H7 (cell line): ENCODE results near the gene LCE1A. TPM values are rescaled to one million over a fixed set of nuclear protein-coding genes. Genes with fewer than 3 reads are reported as not detected.

Experiments
- DNase-seq: peaks from one replicate; pipeline ENCODE4 v3.0.0; 2012
- H3K27me3 ChIP-seq: 2 replicates; pipeline ENCODE4 v1.6.0; 2011; ENCODE audit warnings: mild to moderate bottlenecking, low read length; ENCODE audit not compliant: control insufficient read depth, insufficient read depth
- H3K36me3 ChIP-seq: replicated peaks from 2 replicates; pipeline ENCODE4 v1.5.1; 2011; ENCODE audit warnings: low read length; ENCODE audit not compliant: control insufficient read depth, insufficient read depth
- H3K4me3 ChIP-seq: 2 replicates; pipeline ENCODE4 v1.5.1; 2011; ENCODE audit warnings: low read depth, mild to moderate bottlenecking, control low read depth, low read length, moderate library complexity; ENCODE audit not compliant: insufficient read depth
- total RNA-seq: library from RNA; depleted of rRNA; stranded (reverse); fragments of >200 nt; shearing (Covaris generic); gene quantifications from 2 replicates; pipeline ENCODE4 v1.2.3, GENCODE V29; 2014; rRNA removed

Gene LCE1A, protein sequence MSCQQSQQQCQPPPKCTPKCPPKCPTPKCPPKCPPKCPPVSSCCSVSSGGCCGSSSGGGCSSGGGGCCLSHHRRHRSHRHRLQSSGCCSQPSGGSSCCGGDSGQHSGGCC
- total RNA-seq, result not detected in 2 replicates

DNA sequence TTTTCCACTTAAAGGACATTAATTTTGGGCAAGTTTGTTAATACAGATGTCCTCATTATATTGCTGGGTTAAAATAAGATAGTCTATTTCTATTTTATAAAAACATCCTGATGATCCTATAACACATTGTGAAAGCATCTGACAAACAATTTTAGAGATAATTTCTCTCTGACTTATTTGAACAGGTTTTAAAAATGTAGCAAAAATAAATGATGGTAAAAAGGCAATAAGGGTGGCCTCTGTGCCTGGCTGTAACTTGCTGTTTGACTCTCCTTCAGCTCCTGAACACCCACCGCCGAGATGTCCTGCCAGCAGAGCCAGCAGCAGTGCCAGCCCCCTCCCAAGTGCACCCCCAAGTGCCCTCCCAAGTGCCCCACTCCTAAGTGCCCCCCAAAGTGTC, at the start of gene LCE1A:
Gene LCE1A (plus strand): TSS at position 301 of the 400 bp plus-strand sequence. CDS start 0 bp downstream, at position 301.
- Histone ChIP-seq H3K27me3 (no peaks in the 10 kb centered on the region), H3K4me3 (no peak within 1 kb of the TSS), H3K36me3 (no peaks in the 10 kb centered on the region)
- no peak for DNase-seq

DNA sequence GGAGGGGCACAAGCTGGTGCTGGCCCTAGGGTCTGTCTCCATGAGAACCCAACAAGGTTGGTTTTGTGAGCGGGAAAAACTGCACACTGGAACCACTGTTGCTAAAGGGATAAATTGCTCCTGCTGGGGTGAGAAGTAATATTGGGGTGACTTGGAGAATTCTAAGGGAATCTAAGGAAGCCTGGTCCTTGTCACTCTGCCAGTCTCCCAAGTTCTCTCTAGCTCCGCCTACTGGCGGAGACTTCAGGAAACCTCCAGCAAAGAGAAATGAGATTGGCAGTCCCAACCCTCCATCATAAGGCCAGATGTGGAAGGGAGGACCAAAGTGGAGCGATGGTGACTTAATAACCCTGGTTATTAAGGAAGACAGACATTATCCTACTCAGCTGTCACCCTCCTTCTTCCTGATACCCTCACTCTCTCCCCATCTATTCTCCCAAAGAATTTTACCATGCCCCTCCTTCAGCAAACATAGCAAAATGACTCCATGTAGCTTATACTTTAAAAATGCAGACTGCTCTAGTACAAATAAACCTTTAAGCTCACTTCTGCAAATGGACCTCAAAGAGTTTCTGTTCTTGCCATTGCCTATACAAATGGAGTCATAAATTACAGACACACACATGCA, 49.6 kb upstream of the LCE1A start:
- H3K36me3 ChIP-seq, result no peaks in the 10 kb centered on the region
- H3K27me3 ChIP-seq, result no peaks in the 10 kb centered on the region
- DNase-seq, result peak; percentile 7
- no peak overlapping the region for H3K4me3 ChIP-seq

DNA sequence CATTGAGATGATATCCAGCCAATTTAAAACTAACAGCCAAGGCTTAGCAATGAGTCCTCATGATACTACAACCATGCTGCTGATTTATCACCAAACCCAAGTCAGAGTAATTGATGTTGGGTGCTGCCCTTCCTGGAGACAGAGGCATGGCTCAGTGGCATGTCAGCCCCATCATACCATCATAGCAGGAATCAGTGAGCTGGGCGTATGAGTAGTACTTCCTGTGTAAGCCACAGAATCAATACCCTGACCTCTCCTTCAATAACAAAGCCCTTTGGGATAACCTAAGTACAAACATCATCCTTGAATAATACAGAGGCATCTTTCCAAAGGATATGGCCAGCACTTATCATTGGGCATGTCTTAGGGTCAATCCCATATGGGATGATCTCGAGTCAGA, 44.2 kb upstream of the LCE1A start:
- peak; percentile 1 for DNase-seq
- no peak overlapping the region for H3K4me3 ChIP-seq
- H3K27me3 ChIP-seq, result no peaks in the 10 kb centered on the region
- no peaks in the 10 kb centered on the region for H3K36me3 ChIP-seq

DNA sequence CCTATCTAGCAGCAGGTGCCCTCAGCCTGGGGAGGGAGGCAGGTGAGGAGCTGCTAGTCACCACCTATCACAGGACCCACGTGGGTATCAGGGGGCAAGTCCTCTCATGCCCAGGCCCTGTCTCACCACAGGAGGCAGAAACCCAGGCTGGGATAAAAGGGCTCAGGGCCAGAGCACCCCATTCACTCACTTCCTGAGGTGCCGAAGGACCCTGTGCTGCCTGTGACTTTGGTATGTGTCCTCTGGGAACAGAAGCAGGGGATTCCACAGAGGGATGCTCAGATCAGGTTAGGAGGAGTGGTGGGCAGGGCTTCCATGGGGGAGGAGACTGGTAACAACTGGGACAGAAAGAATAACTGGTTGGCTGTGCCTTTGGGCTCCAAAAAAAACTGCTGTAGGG, 41.2 kb upstream of the LCE1A start, which contains the start of gene LCE1E:
Gene LCE1E (plus strand): TSS at position 181 of the 400 bp plus-strand sequence. CDS start 1,043 bp downstream, outside the sequence.
- Histone ChIP-seq H3K4me3 (no peak within 1 kb of the TSS), H3K27me3 (no peaks in the 10 kb centered on the region), H3K36me3 (no peaks in the 10 kb centered on the region)
- peak; percentile 1 for DNase-seq

DNA sequence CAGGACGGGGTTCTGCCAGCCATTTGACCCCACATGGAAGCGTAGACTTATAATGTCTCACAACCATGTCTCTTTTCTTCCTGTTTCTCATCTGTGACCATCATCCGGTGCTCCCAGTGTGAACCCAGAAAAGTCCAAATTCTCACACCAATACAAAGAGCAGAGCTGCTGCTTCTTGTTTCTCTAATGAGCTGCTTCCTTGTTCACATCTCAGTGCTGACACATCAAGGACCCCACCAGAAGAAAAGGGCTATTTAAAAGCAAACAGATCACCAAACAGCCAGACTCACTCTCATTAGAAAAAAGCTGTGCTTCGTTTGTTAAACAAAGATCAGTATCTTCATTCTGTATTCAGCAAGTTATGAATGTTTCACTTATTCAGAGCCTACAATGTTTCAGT, 31.6 kb upstream of the LCE1A start:
- H3K36me3 ChIP-seq, result no peaks in the 10 kb centered on the region
- DNase-seq, result no peak
- no peak overlapping the region for H3K4me3 ChIP-seq
- no peaks in the 10 kb centered on the region for H3K27me3 ChIP-seq

DNA sequence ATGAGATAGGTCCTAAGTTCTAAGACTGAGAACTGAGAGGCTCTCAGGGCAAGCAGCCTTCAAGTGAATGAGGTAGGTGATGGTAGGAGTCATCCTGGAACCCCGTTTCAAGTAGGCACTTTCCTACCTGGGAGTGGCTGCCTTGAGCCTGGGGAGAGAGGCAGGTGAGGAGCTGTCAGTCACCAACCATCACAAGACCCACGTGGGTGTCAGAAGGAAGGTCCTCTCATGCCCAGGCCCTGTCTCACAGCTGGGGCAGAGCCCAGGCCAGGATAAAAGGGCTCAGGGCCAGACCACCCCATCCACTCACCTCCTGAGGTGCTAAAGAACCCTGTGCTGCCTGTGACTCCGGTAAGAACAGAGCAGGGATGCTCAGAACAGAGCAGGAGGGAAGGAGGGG, 30.9 kb upstream of the LCE1A start, which contains the start of gene LCE1D:
Gene LCE1D (plus strand): TSS at position 301 of the 400 bp plus-strand sequence. CDS start 1,074 bp downstream, outside the sequence.
- DNase-seq, result no peak
- no peaks in the 10 kb centered on the region for H3K27me3 ChIP-seq
- no peak within 1 kb of the TSS for H3K4me3 ChIP-seq
- H3K36me3 ChIP-seq, result no peaks in the 10 kb centered on the region

DNA sequence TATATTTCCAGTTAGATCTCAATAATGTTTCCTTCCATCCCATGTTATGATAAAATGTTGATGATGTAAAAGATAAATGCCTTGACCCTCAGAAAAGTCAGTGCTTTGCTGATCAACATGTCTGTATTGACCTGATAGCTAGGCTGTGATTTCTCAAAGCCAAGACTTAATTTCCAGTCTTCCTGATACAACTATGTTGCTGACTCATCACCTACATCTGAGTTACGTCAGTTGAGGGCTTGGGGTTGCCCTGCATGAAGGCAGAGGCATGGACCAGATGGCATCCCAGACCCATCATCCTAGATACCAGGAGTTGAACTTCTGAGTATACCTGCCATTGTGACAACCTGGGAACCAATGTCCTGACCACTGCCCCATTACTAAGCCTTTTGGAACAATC, 25.9 kb upstream of the LCE1A start:
- H3K27me3 ChIP-seq, result no peaks in the 10 kb centered on the region
- no peaks in the 10 kb centered on the region for H3K36me3 ChIP-seq
- no peak overlapping the region for H3K4me3 ChIP-seq
- peak; percentile 1 for DNase-seq

DNA sequence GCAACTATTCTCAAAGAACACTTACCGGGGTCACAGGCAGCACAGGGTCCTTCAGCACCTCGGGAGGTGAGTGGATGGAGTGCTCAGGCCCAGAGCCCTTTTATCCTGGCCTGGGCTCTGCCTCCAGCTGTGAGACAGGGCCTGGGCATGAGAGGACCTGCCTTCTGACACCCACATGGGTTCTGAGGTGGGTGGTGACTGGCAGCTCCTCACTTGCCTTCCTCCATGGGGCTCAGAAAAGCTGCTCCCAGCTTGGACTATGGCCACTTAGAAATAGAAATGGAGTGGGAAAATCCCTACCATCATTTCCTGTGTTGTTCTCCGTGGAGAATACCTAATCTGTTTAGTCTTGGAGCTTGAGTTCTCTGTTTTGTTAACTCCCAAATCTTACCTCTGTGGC, 20.7 kb upstream of the LCE1A start, which contains the start of gene LCE1C:
Gene LCE1C (minus strand): TSS at position 76 of the 400 bp plus-strand sequence. CDS start 1,173 bp downstream, outside the sequence.
- no peaks in the 10 kb centered on the region for H3K36me3 ChIP-seq
- H3K4me3 ChIP-seq, result no peak within 1 kb of the TSS
- no peaks in the 10 kb centered on the region; the same call in 1 of the 2 replicates for H3K27me3 ChIP-seq
- peak; percentile 3 for DNase-seq

DNA sequence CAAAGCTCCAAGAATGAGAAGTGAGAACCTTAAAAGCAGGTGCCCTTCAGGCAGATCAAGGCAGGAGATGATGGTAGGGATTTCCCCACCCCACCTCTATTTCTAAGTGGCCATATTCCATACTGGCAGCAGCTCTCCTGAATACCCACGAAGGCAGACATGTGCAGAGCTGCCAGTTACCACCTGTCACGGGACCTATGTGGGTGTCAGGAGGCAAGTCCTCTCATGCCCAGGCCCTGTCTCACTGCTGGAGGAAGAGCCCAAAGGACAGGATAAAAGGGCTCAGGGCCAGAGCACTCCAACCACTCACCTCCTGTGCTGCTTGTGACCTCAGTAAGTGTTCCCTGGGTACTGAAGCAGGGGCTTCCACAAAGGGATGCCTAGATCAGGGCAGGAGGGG, 16.2 kb upstream of the LCE1A start:
- Histone ChIP-seq H3K27me3 (no peaks in the 10 kb centered on the region; the same call in 1 of the 2 replicates), H3K4me3 (no peak overlapping the region), H3K36me3 (no peaks in the 10 kb centered on the region)
- peak; percentile 0 for DNase-seq

DNA sequence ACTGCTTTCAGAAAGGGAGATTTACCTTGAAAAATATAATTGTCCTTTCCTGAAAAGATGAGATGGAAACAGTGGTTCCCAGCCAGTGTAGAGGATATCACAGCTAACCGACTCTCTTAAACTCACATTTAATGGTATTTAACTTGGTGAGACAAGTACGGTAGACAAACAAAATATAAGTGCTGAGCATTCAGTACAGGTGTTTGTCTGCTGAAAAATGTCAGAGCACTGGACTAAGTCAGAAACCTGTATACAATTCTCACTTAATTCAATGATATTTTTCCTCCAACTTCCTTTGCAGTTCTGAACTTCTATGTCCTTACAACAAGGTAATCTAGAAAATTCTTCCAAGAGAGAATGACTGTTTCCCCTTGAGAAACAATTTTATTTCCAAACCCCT, 15.6 kb upstream of the LCE1A start, which contains the start of gene LCE1B:
Gene LCE1B (plus strand): TSS at position 301 of the 400 bp plus-strand sequence. CDS start 476 bp downstream, outside the sequence.
- Histone ChIP-seq H3K27me3 (no peaks in the 10 kb centered on the region; the same call in 1 of the 2 replicates), H3K4me3 (no peak within 1 kb of the TSS)

DNA sequence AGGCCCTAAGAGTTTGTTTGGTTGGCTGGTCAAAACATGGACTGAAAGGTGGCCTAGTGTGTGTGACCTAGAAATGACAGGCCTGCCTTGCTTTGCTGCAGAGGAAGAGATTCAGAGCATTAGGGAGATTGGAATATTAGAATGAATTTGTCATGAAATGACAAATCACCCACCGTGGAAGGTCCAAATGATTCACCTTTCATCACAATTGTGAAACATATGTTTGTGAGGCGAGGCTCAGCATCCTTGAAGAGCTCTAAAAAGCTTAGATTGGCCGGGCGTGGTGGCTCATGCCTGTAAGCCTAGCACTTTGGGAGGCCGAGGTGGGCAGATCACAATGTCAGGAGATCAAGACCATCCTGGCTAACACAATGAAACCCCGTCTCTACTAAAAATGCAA, 10.0 kb upstream of the LCE1A start:
- no peak for DNase-seq
- Histone ChIP-seq H3K4me3 (no peak overlapping the region), H3K36me3 (no peaks in the 10 kb centered on the region), H3K27me3 (no peaks in the 10 kb centered on the region)

More for the DNA sequence above, 15.6 kb upstream of the LCE1A start, which contains the start of gene LCE1B:
- H3K36me3 ChIP-seq, result no peaks in the 10 kb centered on the region
- no peak for DNase-seq

DNA sequence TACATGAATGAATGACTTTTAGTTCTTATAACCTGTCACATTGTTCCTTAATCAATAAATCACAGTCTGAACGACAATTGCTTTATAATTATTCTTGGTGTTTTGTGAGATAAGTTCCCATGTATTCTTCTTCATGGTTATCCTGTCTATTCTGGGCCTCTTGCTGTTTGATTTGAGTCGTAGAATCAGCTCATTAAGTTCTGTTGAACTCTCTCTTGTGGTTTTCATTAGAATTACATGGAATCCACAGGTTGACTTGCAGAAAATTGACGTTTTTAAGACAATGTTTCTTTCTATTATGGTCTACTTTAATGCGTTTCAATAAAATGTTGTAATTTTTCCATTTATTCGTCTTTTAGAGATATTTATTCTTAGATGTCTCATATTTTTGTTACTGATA, 4.0 kb upstream of the LCE1A start:
- Histone ChIP-seq H3K4me3 (no peak overlapping the region), H3K27me3 (no peaks in the 10 kb centered on the region), H3K36me3 (no peaks in the 10 kb centered on the region)
- DNase-seq, result no peak

DNA sequence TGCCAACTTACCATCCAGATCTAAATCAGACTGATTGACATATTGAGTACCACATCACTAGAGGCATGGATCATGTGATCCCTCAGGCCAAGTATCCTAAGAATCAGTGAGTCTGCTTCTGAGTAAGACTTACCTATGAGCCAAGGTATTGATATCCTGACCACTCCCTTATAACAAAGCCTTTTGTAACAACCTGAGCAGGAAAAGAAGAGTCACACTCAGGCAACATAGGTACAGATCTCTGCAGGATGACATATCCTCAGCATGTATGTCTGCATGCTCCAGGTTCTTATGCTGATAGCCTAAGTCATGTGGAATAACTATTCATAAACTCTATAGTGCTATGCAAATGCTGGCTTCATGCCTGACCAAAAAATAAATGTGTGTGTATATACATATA, 2.3 kb upstream of the LCE1A start:
- DNase-seq, result no peak
- H3K27me3 ChIP-seq, result no peaks in the 10 kb centered on the region
- no peak overlapping the region for H3K4me3 ChIP-seq
- H3K36me3 ChIP-seq, result no peaks in the 10 kb centered on the region

DNA sequence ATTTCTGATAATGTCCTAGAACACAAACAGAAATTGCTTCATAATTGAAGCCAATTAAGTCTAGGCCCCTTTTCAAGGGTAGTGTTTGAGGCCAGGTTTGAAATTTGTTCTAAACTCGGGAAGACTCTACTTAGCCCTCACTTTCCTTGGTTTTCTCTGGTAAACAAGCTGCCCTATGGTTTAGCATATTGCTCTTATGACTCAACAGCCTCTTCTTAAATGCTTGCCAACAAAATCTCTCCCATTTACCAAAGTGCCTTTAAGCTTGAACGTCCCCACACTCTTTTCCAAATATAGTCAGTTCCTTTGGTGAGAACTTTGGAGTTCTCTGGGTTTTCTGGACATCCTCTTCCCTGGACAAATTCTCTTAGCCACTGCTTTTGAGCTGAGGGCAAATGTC, 9.6 kb downstream of the LCE1A start:
- DNase-seq, result no peak
- Histone ChIP-seq H3K36me3 (no peaks in the 10 kb centered on the region), H3K27me3 (no peaks in the 10 kb centered on the region), H3K4me3 (no peak overlapping the region)

DNA sequence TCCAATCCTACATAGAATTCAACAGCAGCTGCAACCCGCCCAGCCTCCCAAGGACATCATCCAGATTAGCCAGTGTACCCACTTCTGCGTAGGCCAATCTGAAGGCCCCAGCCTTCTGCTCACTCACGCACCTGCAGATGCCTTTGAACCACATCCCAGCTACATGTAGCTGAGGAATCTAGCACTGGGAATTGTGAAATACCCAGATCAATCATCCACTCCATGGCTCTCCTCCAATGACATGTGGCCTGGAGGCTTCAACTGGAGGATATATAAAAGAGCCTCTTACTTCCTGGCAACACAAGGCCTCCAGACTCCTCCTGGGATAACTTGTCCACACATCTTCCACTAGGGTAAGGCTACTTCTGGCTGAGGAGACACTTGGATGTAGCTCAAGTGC, 15.3 kb downstream of the LCE1A start, which contains the start of gene LCE6A:
Gene LCE6A (plus strand): TSS at position 301 of the 400 bp plus-strand sequence. CDS start 665 bp downstream, outside the sequence.
- H3K4me3 ChIP-seq, result no peak within 1 kb of the TSS
- no peaks in the 10 kb centered on the region for H3K27me3 ChIP-seq
- DNase-seq, result no peak
- H3K36me3 ChIP-seq, result no peaks in the 10 kb centered on the region
